ENCODE data around the gene ENPP5.

Gene ENPP5

DNA sequence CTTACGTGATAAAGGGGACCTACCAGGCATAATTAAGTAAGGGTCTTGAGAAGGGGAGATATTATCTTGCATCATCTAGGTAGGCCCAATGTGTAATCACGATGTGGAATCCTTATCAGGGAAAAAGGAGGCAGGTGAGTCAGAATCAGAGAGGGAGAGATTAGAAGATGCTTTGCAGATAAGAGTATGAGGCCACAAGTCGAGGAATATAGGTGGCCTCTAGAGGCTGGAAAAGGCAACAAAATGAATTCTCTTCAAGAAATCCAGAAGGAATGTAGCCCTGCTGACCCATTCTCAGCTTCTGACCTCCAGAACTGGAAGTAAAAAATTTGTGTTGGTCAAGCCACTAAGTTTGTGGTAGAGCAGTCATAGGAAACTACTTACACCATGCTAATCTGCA, 51.9 kb downstream of the ENPP5 start:
- no peak overlapping the region for H3K4me3 ChIP-seq (replicated peaks; ENCODE audit: low read depth, low read length)
- TF ChIP-seq, protein P1, sequence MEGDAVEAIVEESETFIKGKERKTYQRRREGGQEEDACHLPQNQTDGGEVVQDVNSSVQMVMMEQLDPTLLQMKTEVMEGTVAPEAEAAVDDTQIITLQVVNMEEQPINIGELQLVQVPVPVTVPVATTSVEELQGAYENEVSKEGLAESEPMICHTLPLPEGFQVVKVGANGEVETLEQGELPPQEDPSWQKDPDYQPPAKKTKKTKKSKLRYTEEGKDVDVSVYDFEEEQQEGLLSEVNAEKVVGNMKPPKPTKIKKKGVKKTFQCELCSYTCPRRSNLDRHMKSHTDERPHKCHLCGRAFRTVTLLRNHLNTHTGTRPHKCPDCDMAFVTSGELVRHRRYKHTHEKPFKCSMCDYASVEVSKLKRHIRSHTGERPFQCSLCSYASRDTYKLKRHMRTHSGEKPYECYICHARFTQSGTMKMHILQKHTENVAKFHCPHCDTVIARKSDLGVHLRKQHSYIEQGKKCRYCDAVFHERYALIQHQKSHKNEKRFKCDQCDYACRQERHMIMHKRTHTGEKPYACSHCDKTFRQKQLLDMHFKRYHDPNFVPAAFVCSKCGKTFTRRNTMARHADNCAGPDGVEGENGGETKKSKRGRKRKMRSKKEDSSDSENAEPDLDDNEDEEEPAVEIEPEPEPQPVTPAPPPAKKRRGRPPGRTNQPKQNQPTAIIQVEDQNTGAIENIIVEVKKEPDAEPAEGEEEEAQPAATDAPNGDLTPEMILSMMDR (IDR thresholded peaks at IDR 0.05; ENCODE audit: low read depth, low read length, missing control alignments), result no peak
- DNase-seq (ENCODE audit: extremely low read depth, low read depth), result no peak

DNA sequence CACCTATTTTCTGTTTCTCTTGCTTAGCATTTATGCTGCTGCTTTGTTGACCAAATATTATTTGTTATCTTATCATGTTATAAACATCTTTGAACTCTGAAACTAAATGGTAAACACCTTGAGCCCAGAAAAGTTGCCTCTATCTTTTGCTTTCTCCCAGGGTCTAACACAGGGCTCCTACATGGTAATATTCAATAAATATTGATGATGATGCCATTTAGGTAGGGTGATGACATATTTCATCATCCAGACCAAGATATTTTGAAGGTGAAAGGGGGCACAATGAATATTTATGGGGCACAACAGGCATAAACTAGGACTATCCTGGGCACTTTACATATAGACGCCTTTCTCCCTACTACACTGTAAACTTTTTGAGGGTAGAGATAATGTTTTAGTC, 52.6 kb downstream of the ENPP5 start:
- TF ChIP-seq, protein P1 (IDR thresholded peaks at IDR 0.05; ENCODE audit: low read depth, low read length, missing control alignments), result no peak

DNA sequence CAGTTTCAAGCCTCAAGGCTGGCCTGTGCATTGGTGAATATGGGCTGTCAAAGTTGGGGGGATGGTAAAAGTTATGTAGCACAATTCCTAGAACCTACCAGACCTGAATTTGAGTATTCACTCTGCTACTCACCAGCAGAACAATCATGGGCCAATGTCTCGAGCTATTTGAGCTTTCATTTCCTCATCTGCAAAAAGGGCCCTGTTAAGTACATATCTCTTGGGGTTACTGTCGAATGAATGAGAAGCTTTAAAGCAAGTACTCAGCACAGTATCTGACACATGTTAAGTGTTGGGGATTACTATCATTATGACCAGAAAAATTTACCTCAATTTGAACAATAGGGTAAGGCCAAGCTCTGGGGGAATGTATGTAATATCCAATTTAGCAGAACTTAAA, 54.5 kb downstream of the ENPP5 start:
- no peak overlapping the region for H3K4me3 ChIP-seq (replicated peaks; ENCODE audit: low read depth, low read length)
- TF ChIP-seq, protein P1 (IDR thresholded peaks at IDR 0.05; ENCODE audit: low read depth, low read length, missing control alignments), result no peak
- no peak for DNase-seq (ENCODE audit: extremely low read depth, low read depth)

More for the DNA sequence above, 52.6 kb downstream of the ENPP5 start:
- H3K4me3 ChIP-seq (replicated peaks; ENCODE audit: low read depth, low read length), result no peak overlapping the region
- DNase-seq (ENCODE audit: extremely low read depth, low read depth), result no peak

DNA sequence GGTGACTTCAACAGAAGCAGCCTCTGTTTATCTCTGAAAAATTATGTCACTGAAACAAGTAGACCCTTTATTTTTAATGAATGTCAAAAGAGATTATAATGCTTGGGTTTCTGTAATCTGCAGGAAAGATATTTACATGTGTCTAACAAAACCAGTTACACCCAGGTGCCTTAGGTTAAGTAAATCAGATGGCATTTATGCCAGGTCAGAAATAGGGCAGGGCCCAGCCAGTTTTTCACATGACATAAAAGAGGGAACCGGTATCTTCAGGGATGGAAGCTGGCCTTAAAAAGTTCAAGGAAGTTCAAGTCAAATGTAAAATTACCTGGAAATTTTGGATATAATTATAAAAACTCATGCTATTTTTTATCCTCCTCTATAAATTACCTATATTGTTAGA, 55.1 kb downstream of the ENPP5 start:
- H3K4me3 ChIP-seq (replicated peaks; ENCODE audit: low read depth, low read length), result no peak overlapping the region
- TF ChIP-seq, protein P1 (IDR thresholded peaks at IDR 0.05; ENCODE audit: low read depth, low read length, missing control alignments), result no peak
- no peak for DNase-seq (ENCODE audit: extremely low read depth, low read depth)

DNA sequence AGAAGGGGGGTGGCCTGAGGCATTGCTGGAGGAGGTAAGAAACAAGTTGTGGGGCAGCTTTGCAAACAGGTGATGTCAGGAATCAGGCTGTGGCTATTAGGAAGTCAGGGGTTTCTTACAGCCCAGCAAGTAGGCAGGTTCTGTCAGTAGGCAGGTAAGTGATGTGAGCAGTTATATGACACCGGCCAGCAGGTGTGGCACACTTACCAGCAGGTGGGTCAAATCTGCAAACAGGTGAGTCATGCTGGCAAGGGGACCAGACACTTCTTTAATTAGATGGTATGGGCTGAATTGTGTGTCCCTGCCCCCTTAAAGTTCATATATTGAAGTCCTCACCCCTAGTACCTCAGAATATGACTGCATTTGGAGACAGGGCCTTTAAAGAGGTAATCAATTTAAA, 57.4 kb downstream of the ENPP5 start:
- no peak for DNase-seq (ENCODE audit: extremely low read depth, low read depth)
- H3K4me3 ChIP-seq (replicated peaks; ENCODE audit: low read depth, low read length), result no peak overlapping the region
- TF ChIP-seq, protein P1 (IDR thresholded peaks at IDR 0.05; ENCODE audit: low read depth, low read length, missing control alignments), result no peak

Data from HFF-Myc (cell line).